HL-60/S4 treated with retinoic acid at 250 ng/mL for 4 days and 3 days (cell line): ENCODE measurements around the gene PRKACG.

ENCODE experiments used
- in situ Hi-C: fragments of 300-500 bp; cut with MboI; formaldehyde crosslinking; loops from 2 replicates; pipeline ENCODE4 v1.7.0; 2022; ENCODE audit warnings: low sequenced_read_pairs

The PRKACG gene

GRCh38 chr9:69027355-69028097, 13.6 kb upstream of the PRKACG start:
- in situ Hi-C loops, result no loop called here

- in situ Hi-C loops, result loop anchor here (25.0 kb wide), 1 partner anchor 236 kb away; a partner anchor contains a TSS
Observed at GRCh38 chr9:69023650-69024049, 9.7 kb upstream of the PRKACG start.

GRCh38 chr9:69020301-69021145, 6.6 kb upstream of the PRKACG start:
- in situ Hi-C loops, result loop anchor here (25.0 kb wide), 1 partner anchor 233 kb away; a partner anchor contains a TSS

DNA sequence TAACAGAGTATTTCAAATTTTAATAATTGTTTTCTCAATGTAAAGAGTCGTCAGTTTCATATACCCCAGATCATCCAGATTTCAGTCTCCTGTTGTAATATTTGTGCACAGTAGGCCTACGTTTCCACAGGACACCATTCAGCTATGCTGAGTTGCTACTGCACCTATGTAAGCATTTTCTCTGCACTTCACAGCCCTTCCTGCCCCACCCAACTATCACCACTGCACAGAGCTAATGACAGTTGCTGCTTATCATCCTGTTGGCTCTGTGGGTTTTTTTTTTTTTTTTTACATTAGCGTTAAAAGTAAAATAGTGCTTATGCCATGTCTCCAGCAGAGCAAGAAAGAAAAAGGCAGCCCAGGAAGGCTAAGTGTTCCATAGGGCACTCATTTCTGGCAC, 5.9 kb upstream of the PRKACG start:
- in situ Hi-C loops, result loop anchor here (25.0 kb wide), 1 partner anchor 233 kb away; a partner anchor contains a TSS

- in situ Hi-C loops, result loop anchor here (25.0 kb wide), 1 partner anchor 231 kb away; a partner anchor contains a TSS
Observed at GRCh38 chr9:69018737-69019136, 4.8 kb upstream of the PRKACG start.

DNA sequence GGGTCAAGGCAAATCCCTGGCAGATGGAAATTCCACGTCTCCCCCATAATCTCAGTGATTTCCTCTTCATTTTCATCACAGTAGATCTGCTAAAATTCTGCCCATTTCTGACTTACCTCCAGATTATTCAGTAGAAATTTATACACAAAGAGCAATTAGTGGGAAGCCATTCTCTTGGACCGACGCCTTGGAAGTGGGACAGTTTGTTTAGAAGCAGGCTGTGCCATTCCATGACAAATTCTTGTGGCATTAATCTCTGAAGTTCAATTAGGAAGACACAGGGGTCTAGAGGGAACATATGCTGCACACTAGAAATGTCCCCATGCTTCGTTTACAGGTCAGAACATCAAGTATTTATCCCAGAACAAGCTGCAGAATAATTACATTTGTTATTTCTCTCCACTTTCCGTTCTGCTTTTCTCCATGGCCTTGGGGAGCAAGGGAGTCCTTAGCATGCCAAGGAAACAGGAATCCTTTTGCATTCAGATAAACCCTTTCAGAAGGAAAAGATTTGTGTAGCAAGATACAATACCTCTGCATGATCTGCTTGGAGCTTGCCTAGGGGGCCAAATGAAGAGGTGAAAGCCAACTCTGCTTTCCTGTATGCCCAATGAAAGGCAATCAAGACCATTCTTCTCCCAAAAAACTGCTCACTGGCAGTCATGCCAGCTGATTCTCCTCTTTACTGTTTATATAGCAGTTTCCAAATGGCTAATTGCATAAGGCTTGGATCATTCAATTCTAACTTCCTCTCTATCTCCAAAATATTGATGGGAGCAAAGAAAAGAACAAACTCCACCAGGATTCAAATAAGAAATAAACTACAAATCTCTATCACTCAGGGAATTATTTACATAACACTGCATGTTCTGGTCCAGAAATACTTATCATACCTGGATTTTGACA, 2.5 kb upstream of the PRKACG start:
- in situ Hi-C loops, result loop anchor here (25.0 kb wide), 1 partner anchor 229 kb away; a partner anchor contains a TSS

DNA sequence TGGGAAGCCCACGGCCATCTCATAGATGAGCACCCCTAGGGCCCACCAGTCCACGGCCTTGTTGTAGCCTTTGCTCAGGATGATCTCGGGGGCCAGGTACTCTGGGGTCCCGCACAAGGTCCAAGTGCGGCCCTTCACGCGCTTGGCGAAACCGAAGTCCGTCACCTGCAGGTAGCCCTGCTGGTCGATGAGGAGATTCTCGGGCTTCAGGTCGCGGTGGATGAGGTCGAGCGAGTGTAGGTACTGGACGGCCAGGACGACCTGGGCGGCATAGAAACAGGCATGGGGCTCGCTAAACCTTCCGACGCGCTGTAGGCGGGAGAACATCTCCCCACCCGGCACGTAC, 558 bp downstream of the PRKACG start:
- in situ Hi-C loops, result loop anchor here (25.0 kb wide), 1 partner anchor 226 kb away; a partner anchor contains a TSS

DNA sequence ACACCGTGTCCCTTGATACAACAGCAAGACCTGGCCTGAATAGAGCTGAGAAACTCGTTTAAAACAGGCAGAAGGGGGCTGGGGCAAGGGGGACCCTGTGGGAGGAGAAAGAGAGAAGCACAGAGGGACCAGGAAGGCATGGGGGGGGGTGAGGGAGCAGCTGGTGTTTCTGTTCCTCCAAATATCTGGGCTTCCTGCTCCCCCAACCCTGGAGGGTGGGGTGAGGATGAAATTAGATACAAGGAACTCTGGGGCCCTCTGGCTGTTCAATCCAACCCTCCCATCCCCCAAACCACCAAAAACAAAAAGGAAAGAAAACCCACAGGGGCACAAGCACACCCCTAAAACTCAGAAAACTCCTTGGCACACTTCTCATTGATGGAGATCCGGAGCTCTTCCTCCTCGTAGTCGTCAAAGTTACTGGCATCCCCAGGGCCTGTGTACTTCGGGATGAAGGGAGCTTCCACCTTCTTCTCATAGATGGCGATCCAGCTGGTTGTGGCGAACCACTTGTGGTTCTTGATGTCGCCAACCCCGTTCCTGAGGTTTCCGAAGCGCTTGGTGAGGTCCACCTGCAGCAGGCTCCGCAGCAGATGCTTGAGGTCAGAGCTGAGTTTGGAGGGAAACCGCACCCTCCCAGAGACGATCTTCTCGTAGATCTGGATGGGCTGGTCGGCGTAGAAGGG, 1.1 kb downstream of the PRKACG start:
- in situ Hi-C loops, result loop anchor here (25.0 kb wide), 1 partner anchor 226 kb away; a partner anchor contains a TSS

- in situ Hi-C loops, result loop anchor here (10.0 to 25.0 kb wide), 2 partner anchors 222 to 435 kb away; a partner anchor contains a TSS
Observed at GRCh38 chr9:69009708-69010107, 4.2 kb downstream of the PRKACG start.

- in situ Hi-C loops, result loop anchor here (10.0 to 25.0 kb wide), 2 partner anchors 218 to 430 kb away; a partner anchor contains a TSS
Observed at GRCh38 chr9:69004836-69005235, 9.1 kb downstream of the PRKACG start.

- in situ Hi-C loops, result loop anchor here (10.0 to 25.0 kb wide), 2 partner anchors 216 to 428 kb away; a partner anchor contains a TSS
Observed at GRCh38 chr9:69003051-69003450, 10.9 kb downstream of the PRKACG start.

DNA sequence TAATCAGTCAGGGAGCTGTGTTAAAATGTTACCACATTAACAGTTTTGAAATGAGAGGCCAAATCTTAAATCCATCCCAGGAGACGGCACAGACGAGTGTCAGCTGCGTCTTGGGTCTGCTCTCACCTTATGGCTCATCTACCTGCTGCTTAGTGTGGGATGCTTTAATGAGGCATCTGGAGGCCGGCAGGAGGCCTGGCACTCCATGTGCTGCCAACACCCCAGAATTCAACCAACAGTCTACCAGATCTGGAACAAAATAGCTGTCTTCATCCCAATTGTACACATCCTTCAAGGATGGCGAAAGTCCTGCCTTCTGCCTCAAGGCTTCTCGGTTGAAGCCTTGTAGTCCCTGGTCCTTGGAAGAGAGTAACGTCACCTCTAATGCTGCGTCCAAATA, 12.0 kb downstream of the PRKACG start:
- in situ Hi-C loops, result loop anchor here (10.0 to 25.0 kb wide), 2 partner anchors 215 to 427 kb away; a partner anchor contains a TSS

DNA sequence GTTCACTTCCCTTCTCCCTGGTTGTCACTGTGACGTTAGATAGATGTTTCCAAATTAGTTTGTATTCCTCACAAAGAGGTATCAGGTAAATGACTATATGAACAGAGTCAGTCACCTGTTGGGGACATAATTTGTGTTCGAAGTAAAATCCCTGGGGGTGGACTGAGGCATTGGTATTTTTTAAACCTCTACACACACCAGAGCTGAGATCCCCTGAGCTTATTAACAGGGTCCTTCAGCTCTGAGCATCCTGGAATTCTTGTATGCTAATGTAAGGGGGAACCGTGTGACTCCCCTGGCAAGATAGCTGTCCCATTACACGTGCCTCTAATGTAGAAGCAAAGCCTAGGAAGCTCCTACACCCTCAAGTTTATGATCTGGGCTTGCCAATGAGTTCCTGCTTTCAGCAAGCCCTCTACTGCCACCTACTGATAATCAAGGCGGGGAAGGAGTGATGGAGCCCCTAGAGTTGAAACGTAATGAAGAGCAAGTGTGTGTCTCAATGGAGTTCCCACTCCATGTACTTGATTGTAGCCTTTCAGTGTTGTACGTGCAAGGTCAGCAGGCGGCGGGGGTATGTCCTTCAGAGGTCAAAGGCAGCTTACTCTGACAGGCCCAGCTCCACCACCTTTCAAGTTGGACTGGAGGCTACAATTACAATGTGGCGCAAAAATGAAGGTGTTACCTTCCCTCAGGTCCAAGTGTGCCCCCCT, 14.4 kb downstream of the PRKACG start:
- in situ Hi-C loops, result loop anchor here (10.0 to 25.0 kb wide), 3 partner anchors 112 to 425 kb away; a partner anchor contains a TSS

GRCh38 chr9:68998812-68999211, 15.1 kb downstream of the PRKACG start:
- in situ Hi-C loops, result loop anchor here (25.0 kb wide), 1 partner anchor 112 kb away; no protein-coding TSS in a partner anchor

DNA sequence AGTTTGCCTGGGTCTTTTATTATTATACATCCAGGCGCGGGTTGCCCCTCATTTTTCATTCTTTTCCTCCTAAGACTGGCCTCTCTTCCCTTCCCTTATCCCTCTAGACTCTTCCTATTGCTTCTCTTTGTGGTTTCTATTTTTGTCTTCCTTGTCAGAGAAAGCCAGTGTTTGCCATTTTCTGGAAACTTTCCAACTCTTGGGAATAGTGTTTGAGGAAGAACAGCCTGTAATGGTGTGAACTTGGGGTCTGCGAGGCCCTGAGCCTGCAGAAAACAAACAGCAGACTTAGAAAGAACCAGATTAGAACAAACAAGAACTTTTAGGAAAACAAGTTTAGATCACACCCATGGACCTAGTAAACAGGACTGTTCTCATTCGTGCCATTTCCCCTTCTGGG, 15.5 kb downstream of the PRKACG start:
- in situ Hi-C loops, result loop anchor here (25.0 kb wide), 1 partner anchor 111 kb away; no protein-coding TSS in a partner anchor

DNA sequence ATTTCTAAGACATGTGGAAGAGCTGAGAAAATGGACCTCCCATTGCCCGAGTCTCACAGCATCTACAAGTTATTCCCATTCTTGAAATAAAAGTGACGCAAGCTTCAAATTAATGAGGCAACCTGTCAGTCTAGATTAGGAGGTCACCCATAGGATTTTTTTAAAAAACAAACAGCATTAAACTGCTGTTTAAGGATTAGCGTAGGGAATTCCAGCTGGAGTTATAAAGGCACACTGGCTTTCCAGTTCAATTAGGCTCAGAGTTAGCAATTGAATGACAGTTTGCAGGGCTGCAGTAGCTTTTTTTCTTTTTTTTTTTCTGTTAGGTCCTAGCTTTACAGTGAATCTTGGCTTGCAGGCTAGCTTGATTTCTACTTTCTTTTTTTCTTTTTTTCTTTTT, 16.2 kb downstream of the PRKACG start:
- in situ Hi-C loops, result loop anchor here (25.0 kb wide), 1 partner anchor 110 kb away; no protein-coding TSS in a partner anchor

GRCh38 chr9:68996462-68996861, 17.5 kb downstream of the PRKACG start:
- in situ Hi-C loops, result loop anchor here (25.0 kb wide), 1 partner anchor 109 kb away; no protein-coding TSS in a partner anchor

DNA sequence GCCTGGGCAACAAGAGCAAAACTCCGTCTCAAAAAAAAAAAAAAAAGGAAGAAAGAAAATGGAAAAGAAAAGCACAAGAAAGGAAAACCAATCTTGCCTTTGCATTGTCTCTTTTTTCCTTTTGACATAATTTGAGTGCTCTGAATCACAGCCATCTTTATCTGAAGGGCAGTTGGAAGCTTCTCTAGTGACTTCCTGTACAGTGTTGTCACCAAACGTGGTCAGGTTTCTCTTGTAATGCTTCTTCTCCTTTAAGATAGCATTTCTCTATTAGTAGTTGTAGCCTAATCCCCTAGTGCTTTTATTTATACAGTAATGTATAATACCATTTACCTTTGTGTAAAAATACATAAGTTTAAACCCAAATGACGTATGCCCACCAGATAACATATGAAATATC, 18.1 kb downstream of the PRKACG start:
- in situ Hi-C loops, result loop anchor here (25.0 kb wide), 1 partner anchor 108 kb away; no protein-coding TSS in a partner anchor

- in situ Hi-C loops, result loop anchor here (25.0 kb wide), 1 partner anchor 104 kb away; no protein-coding TSS in a partner anchor
Observed at GRCh38 chr9:68991457-68991856, 22.5 kb downstream of the PRKACG start.
